ENCODE data around the gene HTT. TPM values are rescaled to one million over a fixed set of nuclear protein-coding genes. Genes with fewer than 3 reads are reported as not detected.

The HTT gene
- total RNA-seq, 1 experiment from 2014 or later = 85.4 TPM

DNA sequence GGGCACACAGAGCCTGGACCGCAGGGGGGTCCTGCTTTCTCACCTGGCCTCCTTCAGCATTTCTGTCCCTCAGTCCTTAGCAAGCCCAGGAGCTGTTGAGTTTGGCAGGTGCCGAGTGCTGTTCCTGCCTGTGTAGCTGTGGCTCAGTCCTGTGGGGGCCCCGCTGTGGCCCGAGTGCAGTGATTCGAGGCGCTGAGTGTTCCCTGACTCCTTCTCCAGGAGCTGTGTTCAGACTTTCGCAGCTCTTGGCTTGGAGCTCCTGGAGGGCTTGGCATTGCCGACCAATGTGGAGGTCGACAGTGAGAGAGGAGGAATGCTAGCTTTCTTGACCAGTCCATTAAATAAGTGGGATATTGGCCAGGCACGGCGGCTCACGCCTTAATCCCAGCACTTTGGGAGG lies 124.4 kb downstream of the HTT start (continued):
- TF ChIP-seq, protein P1, sequence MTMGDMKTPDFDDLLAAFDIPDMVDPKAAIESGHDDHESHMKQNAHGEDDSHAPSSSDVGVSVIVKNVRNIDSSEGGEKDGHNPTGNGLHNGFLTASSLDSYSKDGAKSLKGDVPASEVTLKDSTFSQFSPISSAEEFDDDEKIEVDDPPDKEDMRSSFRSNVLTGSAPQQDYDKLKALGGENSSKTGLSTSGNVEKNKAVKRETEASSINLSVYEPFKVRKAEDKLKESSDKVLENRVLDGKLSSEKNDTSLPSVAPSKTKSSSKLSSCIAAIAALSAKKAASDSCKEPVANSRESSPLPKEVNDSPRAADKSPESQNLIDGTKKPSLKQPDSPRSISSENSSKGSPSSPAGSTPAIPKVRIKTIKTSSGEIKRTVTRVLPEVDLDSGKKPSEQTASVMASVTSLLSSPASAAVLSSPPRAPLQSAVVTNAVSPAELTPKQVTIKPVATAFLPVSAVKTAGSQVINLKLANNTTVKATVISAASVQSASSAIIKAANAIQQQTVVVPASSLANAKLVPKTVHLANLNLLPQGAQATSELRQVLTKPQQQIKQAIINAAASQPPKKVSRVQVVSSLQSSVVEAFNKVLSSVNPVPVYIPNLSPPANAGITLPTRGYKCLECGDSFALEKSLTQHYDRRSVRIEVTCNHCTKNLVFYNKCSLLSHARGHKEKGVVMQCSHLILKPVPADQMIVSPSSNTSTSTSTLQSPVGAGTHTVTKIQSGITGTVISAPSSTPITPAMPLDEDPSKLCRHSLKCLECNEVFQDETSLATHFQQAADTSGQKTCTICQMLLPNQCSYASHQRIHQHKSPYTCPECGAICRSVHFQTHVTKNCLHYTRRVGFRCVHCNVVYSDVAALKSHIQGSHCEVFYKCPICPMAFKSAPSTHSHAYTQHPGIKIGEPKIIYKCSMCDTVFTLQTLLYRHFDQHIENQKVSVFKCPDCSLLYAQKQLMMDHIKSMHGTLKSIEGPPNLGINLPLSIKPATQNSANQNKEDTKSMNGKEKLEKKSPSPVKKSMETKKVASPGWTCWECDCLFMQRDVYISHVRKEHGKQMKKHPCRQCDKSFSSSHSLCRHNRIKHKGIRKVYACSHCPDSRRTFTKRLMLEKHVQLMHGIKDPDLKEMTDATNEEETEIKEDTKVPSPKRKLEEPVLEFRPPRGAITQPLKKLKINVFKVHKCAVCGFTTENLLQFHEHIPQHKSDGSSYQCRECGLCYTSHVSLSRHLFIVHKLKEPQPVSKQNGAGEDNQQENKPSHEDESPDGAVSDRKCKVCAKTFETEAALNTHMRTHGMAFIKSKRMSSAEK (CRISPR knock-in tag; IDR thresholded peaks at IDR 0.05; ENCODE audit: borderline replicate concordance) = no peak
- no peak for TF ChIP-seq TEAD1 (CRISPR knock-in tag; IDR thresholded peaks at IDR 0.05)
- TF ChIP-seq ZNF281 (CRISPR knock-in tag; IDR thresholded peaks at IDR 0.05) = no peak
- TF ChIP-seq, protein P2, sequence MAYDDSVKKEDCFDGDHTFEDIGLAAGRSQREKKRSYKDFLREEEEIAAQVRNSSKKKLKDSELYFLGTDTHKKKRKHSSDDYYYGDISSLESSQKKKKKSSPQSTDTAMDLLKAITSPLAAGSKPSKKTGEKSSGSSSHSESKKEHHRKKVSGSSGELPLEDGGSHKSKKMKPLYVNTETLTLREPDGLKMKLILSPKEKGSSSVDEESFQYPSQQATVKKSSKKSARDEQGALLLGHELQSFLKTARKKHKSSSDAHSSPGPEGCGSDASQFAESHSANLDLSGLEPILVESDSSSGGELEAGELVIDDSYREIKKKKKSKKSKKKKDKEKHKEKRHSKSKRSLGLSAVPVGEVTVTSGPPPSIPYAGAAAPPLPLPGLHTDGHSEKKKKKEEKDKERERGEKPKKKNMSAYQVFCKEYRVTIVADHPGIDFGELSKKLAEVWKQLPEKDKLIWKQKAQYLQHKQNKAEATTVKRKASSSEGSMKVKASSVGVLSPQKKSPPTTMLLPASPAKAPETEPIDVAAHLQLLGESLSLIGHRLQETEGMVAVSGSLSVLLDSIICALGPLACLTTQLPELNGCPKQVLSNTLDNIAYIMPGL (CRISPR knock-in tag; IDR thresholded peaks at IDR 0.05) = no peak

- Mint-ChIP-seq H3K36me3 (peaks cover 6% of the 10 kb centered on the region; the same call in 1 of the 2 replicates), H3K27me3 (ENCODE audit: low read depth) (no peaks in the 10 kb centered on the region), H3K9me3 (no peaks in the 10 kb centered on the region), H3K4me3 (no peak overlapping the region), H3K27ac (no peak overlapping the region), H3K4me1 (no peaks in the 10 kb centered on the region)
- POLR2A ChIA-PET = interaction anchor here (0.7 kb wide), 1 partner anchor 9 kb away, joined by 4 read pairs; no protein-coding TSS in a partner anchor
- no peak for ATAC-seq
- DNase-seq (ENCODE audit: low spot score) = no peak
- CTCF ChIA-PET = interaction anchor here (0.6 to 1.6 kb wide), 4 partner anchors 10 to 124 kb away, joined by 3 to 6 read pairs (median 4); no protein-coding TSS in a partner anchor
- TF ChIP-seq, protein P3, sequence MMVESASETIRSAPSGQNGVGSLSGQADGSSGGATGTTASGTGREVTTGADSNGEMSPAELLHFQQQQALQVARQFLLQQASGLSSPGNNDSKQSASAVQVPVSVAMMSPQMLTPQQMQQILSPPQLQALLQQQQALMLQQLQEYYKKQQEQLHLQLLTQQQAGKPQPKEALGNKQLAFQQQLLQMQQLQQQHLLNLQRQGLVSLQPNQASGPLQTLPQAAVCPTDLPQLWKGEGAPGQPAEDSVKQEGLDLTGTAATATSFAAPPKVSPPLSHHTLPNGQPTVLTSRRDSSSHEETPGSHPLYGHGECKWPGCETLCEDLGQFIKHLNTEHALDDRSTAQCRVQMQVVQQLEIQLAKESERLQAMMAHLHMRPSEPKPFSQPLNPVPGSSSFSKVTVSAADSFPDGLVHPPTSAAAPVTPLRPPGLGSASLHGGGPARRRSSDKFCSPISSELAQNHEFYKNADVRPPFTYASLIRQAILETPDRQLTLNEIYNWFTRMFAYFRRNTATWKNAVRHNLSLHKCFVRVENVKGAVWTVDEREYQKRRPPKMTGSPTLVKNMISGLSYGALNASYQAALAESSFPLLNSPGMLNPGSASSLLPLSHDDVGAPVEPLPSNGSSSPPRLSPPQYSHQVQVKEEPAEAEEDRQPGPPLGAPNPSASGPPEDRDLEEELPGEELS (CRISPR knock-in tag; IDR thresholded peaks at IDR 0.05) = no peak
- TF ChIP-seq ZNF396 (CRISPR knock-in tag; IDR thresholded peaks at IDR 0.05; ENCODE audit: borderline replicate concordance) (no peak), NFE2L1 (CRISPR knock-in tag; IDR thresholded peaks at IDR 0.05) (no peak), RELA (CRISPR knock-in tag; IDR thresholded peaks at IDR 0.05; ENCODE audit: borderline replicate concordance) (no peak), PREB (CRISPR knock-in tag; IDR thresholded peaks at IDR 0.05; ENCODE audit: borderline replicate concordance) (no peak), FOXJ3 (CRISPR knock-in tag; IDR thresholded peaks at IDR 0.05; ENCODE audit: borderline replicate concordance) (no peak), ZNF317 (CRISPR knock-in tag; IDR thresholded peaks at IDR 0.05; ENCODE audit: borderline replicate concordance, low read depth) (no peak), ZNF138 (CRISPR knock-in tag; conservative IDR thresholded peaks at IDR 0.05) (no peak), GABPB1 (CRISPR knock-in tag; IDR thresholded peaks at IDR 0.05) (no peak), PRRX2 (CRISPR knock-in tag; IDR thresholded peaks at IDR 0.05) (no peak), CTCF (IDR thresholded peaks at IDR 0.05) (no peak), ZNF121 (CRISPR knock-in tag; IDR thresholded peaks at IDR 0.05) (no peak), JUN (CRISPR knock-in tag; IDR thresholded peaks at IDR 0.05) (no peak)
- TF ChIP-seq, protein P4, sequence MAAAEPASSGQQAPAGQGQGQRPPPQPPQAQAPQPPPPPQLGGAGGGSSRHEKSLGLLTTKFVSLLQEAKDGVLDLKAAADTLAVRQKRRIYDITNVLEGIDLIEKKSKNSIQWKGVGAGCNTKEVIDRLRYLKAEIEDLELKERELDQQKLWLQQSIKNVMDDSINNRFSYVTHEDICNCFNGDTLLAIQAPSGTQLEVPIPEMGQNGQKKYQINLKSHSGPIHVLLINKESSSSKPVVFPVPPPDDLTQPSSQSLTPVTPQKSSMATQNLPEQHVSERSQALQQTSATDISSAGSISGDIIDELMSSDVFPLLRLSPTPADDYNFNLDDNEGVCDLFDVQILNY (CRISPR knock-in tag; IDR thresholded peaks at IDR 0.05) = no peak
- TF ChIP-seq, protein P5, sequence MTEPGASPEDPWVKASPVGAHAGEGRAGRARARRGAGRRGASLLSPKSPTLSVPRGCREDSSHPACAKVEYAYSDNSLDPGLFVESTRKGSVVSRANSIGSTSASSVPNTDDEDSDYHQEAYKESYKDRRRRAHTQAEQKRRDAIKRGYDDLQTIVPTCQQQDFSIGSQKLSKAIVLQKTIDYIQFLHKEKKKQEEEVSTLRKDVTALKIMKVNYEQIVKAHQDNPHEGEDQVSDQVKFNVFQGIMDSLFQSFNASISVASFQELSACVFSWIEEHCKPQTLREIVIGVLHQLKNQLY (CRISPR knock-in tag; IDR thresholded peaks at IDR 0.05) = no peak
Observed at GRCh38 chr4:3199653-3200422, 125.4 kb downstream of the HTT start.

Data from WTC11 (cell line).